Measurements from ENCODE around the gene NHERF2.

The NHERF2 gene

GRCh38 chr16:2040787-2041522 is 14.3 kb downstream of the NHERF2 start:
- no peak for DNase-seq (ENCODE audit: low read depth)

GRCh38 chr16:2042171-2042985 is 15.7 kb downstream of the NHERF2 start:
- no peak for DNase-seq (ENCODE audit: low read depth)

DNA sequence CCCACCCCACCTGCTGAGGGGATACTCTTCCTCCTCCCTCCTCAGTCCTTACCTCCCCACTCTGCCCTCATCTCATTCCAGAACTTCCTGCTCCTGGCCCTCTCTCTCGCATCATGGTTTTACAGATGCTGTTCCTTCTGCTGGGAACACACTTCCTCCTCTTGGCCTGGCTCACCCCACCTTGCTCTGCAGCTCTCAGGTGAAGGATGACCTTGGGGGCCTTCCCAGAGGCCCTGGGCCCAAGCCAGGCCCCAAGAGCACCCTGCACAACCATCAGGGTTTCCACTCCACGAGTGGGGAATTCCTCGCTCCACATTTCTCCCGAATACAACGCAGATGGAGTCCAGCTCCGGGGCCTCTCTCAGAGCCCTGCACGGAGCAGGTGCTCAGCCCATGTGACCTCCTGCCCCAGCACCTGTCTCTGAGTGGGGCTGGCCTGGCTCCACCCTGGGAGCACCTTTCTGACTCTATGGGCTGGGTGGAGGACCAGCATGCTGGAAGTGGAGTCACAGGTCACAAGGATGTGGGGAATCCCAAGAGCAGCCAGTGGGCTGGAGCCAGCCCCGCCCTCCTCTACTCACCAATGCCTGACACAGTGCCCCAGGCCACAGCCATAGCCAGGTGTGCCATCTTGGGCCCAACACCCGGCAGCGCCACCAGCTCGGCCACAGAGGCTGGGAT is 16.4 kb downstream of the NHERF2 start:
- no peak for DNase-seq (ENCODE audit: low read depth)

DNA sequence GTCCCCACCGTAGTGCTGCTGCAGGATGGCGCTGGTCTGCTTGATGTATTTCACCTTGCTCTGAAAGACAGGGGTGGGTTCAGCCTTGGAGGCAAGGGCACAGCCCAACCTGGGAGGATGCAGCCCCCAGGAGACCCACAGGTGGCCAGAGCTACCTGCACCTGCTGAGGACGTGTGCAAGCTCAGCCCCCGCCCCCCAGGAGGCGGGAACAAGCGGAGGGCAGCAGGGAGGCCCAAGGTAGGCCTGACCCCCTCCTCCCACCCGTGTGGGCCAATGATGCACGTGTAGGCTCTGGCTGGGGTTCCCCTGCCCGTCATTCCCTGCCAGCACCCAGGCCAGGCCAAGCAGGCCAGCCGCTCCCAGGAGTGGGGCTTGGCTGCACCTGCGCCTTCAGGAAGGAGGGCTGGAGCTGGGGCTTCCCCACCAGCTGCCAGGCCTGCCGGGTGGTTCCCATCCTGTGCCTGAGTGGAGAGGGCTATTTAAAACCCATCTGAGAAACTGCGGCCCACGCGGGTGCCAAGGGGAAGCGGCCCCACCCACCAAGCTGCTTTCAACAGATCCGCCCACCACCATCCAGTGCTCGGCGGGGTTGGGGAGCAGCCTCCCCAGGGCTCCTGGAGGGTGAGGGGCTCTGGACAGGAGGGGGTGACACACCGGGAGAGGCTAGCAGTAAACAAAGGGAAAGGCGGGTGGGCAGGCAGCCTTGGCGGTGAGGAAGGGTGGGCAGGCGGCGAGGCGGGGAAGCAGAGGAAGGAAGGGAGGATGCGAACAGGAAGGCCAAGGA is 17.2 kb downstream of the NHERF2 start:
- no peak for DNase-seq (ENCODE audit: low read depth)

- DNase-seq (ENCODE audit: low read depth) = no peak
These were observed 17.8 kb downstream of the NHERF2 start for GRCh38 chr16:2044541-2044940.

DNA sequence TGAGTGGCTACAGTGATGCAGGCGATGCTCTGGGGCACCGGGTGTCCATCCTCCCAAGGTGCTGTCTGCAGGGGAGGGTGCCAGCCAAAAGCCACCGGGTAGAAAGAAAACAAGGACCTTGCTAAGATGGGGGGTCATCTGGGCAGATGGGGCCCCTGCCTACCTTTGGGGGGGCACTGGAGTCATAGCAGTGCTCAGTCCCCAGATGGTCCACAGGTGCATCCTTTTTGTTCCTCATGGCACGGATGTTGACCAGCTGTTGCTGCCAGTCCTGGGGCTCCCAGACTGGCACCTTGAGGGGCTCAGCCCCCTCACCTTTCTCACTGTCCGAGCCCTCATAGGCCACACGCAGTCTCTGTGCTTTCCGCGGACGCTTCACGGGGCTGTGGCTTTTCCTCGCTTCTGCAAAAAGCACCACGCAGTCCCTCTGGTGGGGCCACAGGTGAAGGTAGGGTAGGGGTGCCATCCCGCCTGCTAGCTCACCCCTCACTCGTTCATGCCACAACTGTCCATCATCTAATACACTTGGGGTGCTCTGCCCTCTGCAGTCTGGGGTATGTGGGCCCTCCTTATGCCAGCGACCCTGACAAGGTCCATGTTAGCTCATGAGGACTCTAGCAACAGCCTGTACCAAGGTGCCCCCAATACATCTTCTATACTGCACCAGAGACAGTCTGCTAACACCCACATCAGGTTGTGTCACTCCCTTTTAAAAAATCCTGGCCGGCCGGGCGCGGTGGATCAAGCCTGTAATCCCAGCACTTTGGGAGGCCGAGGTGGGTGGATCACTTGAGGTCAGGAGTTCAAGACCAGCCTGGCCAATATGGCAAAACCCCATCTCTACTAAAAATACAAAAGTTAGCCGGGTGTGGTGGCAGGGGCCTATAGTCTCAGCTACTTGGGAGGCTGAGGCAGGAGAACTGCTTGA is 19.5 kb downstream of the NHERF2 start:
- DNase-seq (ENCODE audit: low read depth) = no peak

GRCh38 chr16:2046893-2047329 is 20.2 kb downstream of the NHERF2 start:
- no peak for DNase-seq (ENCODE audit: low read depth)

DNA sequence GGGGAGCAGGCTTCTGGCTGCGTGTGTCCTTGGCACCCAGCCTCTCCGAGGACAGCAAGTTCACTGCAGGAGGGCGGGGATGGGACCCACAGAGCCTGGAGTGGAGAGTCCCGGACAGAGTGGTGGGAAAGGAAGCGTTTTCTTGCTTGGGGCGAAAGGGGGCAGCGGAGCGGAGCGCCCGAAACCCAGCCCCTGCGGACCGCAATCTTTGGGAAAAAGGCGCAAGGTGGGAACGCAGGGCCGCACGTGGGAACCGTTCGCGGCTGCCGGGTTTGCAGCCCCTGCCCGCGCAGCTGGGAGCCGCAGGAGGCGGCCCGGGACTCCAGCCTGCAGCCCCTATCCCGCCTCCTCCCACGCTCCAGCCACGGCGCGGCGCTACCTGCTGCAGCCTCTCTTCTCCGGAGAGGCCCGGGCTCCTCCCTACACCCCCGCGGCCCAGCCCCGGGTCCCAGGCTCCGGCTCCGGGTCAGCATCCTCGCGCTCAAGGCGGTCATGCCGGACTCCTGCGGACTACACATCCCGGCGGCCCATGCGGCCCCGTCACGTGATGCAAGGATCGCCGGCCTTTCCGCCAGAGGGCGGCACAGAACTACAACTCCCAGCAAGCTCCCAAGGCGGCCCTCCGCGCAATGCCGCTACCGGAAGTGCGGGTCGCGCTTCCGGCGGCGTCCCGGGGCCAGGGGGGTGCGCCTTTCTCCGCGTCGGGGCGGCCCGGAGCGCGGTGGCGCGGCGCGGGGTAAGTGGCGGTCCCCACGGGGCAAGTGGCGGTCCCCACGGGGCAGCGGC is 20.8 kb downstream of the NHERF2 start, which contains the start of the genes NTHL1 and TSC2:
NTHL1 (minus strand) TSS at position 505 of the 786 bp plus-strand sequence; CDS start at position 494, 11 bp downstream.
TSC2 (plus strand) TSS at position 656 of the 786 bp plus-strand sequence. CDS start 631 bp downstream, outside the sequence.
- peak; percentile 84 for DNase-seq (ENCODE audit: low read depth)

DNA sequence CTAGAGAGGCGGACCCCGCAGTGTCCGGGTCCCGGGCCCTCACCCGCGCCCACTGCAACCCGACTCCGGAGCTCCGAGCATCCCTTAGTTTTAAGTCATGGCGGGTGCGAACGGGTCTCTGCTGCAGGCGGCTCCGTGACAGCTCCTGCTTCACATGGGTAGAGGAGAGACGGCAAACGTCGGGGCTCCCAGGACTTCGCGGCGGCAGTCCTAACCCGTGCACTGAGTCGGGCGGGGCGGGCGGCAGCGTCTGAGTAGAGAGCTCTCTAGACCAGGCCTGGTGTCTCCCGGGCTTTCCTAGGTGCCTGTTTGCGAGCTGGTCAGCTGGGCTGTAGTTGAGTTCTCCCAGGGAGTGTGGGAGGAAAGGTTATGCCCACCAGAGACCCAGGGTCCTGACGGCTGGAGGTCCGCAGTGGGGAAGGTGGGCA is 21.4 kb downstream of the NHERF2 start:
- no peak for DNase-seq (ENCODE audit: low read depth)

- no peak for DNase-seq (ENCODE audit: low read depth)
These were observed 26.5 kb downstream of the NHERF2 start for GRCh38 chr16:2053211-2053610.

DNA sequence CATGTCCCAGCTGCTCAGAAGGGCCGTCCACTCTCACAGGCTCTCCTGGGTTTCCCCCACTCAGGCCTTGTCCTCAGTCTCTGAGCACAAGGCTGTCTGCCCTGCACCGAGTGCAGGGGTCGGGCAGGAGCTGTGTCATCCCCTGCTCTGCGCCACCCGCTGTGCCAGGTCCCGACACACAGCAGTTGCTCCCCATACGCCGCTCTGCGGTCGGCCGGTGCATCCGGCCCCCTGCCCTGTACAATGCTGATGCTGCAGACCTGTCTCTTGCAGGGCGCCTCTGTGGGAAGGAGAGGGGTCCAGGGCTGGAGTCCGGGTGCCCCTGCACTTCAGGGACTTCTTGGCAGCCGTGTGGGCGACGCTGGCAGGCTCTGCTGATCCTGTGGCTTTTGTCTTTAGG is 27.2 kb downstream of the NHERF2 start:
- no peak for DNase-seq (ENCODE audit: low read depth)

- no peak for DNase-seq (ENCODE audit: low read depth)
These were observed 28.0 kb downstream of the NHERF2 start for GRCh38 chr16:2054543-2055245.

- DNase-seq (ENCODE audit: low read depth) = no peak
These were observed 29.4 kb downstream of the NHERF2 start for GRCh38 chr16:2056077-2056476.

DNA sequence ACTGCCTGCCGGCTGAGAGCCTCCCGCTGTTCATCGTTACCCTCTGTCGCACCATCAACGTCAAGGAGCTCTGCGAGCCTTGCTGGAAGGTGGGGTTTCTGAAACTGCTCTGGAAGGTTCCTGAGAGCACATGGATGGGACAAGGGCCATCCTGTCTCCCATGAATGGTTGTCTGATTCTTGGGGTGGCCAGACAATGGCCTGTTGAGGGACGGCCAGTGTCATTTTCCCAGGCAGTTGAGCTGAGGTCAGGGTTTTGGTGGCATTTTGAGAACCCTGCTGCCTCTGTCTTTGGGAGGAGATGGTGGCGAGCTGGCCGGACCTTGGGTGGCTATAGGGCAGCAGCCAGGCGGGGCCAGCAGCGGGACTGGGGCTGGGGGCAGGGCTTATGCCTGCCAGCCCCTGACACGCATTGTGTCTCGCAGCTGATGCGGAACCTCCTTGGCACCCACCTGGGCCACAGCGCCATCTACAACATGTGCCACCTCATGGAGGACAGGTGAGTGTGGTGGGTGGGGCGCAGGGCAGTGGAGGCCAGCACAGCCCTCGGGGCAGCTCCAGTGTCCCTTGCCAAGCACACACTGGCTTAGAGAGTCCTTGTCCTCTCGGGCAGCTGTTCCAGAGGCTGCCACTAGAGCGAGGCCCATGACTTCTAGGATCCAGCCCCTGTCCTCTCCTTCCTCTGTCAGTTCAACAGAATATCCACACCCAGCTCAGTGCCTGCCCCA is 30.1 kb downstream of the NHERF2 start:
- DNase-seq (ENCODE audit: low read depth) = no peak

GRCh38 chr16:2057438-2057837 is 30.7 kb downstream of the NHERF2 start:
- DNase-seq (ENCODE audit: low read depth) = no peak

DNA sequence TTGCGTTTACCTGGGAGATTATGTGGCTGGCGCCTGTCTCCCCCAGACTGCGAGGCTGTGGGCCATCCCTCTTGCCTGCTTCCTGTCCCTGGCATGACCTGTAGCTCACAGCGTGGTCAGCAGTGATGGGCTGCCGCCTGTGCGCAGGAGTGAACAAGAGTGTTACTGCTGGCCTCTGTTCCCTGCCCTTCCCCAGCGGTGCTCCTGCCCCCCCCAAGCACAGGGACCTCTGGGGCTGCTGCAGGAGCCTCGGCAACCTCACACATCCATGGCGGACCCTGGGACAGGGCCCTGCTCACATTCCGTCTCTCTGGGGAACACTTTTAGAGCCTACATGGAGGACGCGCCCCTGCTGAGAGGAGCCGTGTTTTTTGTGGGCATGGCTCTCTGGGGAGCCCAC is 31.7 kb downstream of the NHERF2 start:
- DNase-seq (ENCODE audit: low read depth) = no peak

DNA sequence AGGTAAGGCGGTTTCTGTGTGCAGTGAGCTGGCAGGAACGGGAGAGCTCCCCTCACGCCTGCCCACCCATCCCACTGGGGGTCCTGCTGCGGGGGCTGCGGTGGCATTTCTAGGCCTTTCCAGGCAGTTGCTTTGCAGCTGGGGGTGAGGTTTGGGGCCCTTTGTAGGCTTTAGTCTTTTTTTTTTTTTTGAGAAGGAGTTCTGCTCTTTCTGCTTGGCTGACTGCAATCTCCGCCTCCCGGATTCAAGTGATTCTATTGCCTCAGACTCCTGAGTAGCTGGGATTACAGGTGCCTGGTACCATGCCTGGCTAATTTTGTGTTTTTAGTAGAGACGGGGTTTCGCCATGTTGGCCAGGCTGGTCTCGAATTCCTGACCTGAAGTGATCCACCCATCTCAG is 32.2 kb downstream of the NHERF2 start:
- no peak for DNase-seq (ENCODE audit: low read depth)

GRCh38 chr16:2060346-2060745 is 33.6 kb downstream of the NHERF2 start:
- no peak for DNase-seq (ENCODE audit: low read depth)

Data from CMK (cell line).